ENCODE results near the gene KRTAP16-1.

GRCh38 chr17:41301916-41302901, 6.9 kb downstream of the KRTAP16-1 start, which contains the start of gene KRTAP29-1:
- no peak for TF ChIP-seq CTCF (conservative IDR thresholded peaks at IDR 0.05; ENCODE audit: low read length)
- no peak for TF ChIP-seq EZH2phosphoT487 (IDR thresholded peaks at IDR 0.05; ENCODE audit: borderline replicate concordance)

All from Loucy (cell line).